SK-N-SH treated with all-trans-retinoic acid at 6 μM for 48 hours (cell line): ENCODE measurements around the gene AJUBA.

Experiments
- SNAI2 ChIP-seq: fragments of 250-450 bp; sonication (Bioruptor Pico); IDR thresholded peaks from 2 replicates; pipeline ENCODE4 v1.5.0; 2020; ENCODE audit warnings: mild to moderate bottlenecking, moderate library complexity
- TCF4 ChIP-seq: fragments of 250-450 bp; sonication (Bioruptor Pico); IDR thresholded peaks from 2 replicates; pipeline ENCODE4 v1.8.0; 2021; ENCODE audit warnings: mild to moderate bottlenecking, moderate library complexity, borderline replicate concordance
- ZNF8 ChIP-seq: fragments of 450-650 bp; formaldehyde crosslinking; IDR thresholded peaks from 2 replicates; pipeline ENCODE4 v1.5.0; 2020; ENCODE audit warnings: mild to moderate bottlenecking, moderate library complexity

GRCh38 chr14:22981090-22981875 is 1.1 kb downstream of the AJUBA start:
- TF ChIP-seq TCF4 (no peak), ZNF8 (no peak), SNAI2 (CRISPR knock-in tag) (no peak)
